SK-N-SH treated with all-trans-retinoic acid at 6 μM for 48 hours (cell line): ENCODE measurements around the gene NEK4.
A peak's percentile ranks its signal among the peaks of the same experiment; 100 is the strongest.
"Not testable (repeated sequence)": the region's sequence is repeated elsewhere in the genome, so short reads cannot be mapped to it uniquely, and the experiment has no call there.

Experiments used
- ATAC-seq: fragments of 200-7000 bp; cut with Tn5 transposase; 3 replicates; pipeline ENCODE4 v1.9.1; 2020; ENCODE audit warnings: mild to moderate bottlenecking, moderate library complexity
- ARNTL ChIP-seq: fragments of 450-650 bp; formaldehyde crosslinking; IDR thresholded peaks from 2 replicates; pipeline ENCODE4 v1.5.0; 2020; ENCODE audit warnings: low read depth, mild to moderate bottlenecking, moderate library complexity, borderline replicate concordance
- BACH2 ChIP-seq: fragments of 250-450 bp; sonication (Bioruptor Pico); IDR thresholded peaks from 2 replicates; pipeline ENCODE4 v1.9.0; 2021; ENCODE audit warnings: mild to moderate bottlenecking, borderline replicate concordance
- ESRRG ChIP-seq: fragments of 250-450 bp; sonication (Bioruptor Pico); IDR thresholded peaks from 2 replicates; pipeline ENCODE4 v1.6.1; 2021; ENCODE audit warnings: mild to moderate bottlenecking
- GLIS3 ChIP-seq: fragments of 250-450 bp; sonication (Bioruptor Pico); IDR thresholded peaks from 2 replicates; pipeline ENCODE4 v1.5.0; 2020; ENCODE audit warnings: mild to moderate bottlenecking, moderate library complexity
- ISL1 ChIP-seq: fragments of 250-450 bp; sonication (Bioruptor Pico); IDR thresholded peaks from 2 replicates; pipeline ENCODE4 v2.1.2; 2022; ENCODE audit warnings: mild to moderate bottlenecking, moderate library complexity
- OSR1 ChIP-seq: fragments of 250-450 bp; sonication (Bioruptor Pico); IDR thresholded peaks from 2 replicates; pipeline ENCODE4 v1.8.0; 2022; ENCODE audit warnings: moderate library complexity, mild to moderate bottlenecking, inconsistent platforms
- PPARA ChIP-seq: fragments of 250-450 bp; sonication (Bioruptor Pico); IDR thresholded peaks from 2 replicates; pipeline ENCODE4 v1.5.0; 2020; ENCODE audit warnings: mild to moderate bottlenecking, borderline replicate concordance
- RARB ChIP-seq: fragments of 250-450 bp; sonication (Bioruptor Pico); IDR thresholded peaks from 2 replicates; pipeline ENCODE4 v1.8.0; 2021; ENCODE audit warnings: mild to moderate bottlenecking, moderate library complexity
- TCF4 ChIP-seq: fragments of 250-450 bp; sonication (Bioruptor Pico); IDR thresholded peaks from 2 replicates; pipeline ENCODE4 v1.8.0; 2021; ENCODE audit warnings: mild to moderate bottlenecking, moderate library complexity, borderline replicate concordance
- TOX ChIP-seq: fragments of 250-450 bp; sonication (Bioruptor Pico); IDR thresholded peaks from 2 replicates; pipeline ENCODE4 v1.8.0; 2021; ENCODE audit warnings: mild to moderate bottlenecking, moderate library complexity, borderline replicate concordance
- ZC3H10 ChIP-seq: fragments of 250-450 bp; sonication (Bioruptor Pico); IDR thresholded peaks from 2 replicates; pipeline ENCODE4 v1.5.1; 2021; ENCODE audit warnings: mild to moderate bottlenecking, moderate library complexity
- ZFP3 ChIP-seq: fragments of 250-450 bp; sonication (Bioruptor Pico); IDR thresholded peaks from 2 replicates; pipeline ENCODE4 v1.5.0; 2020; ENCODE audit warnings: mild to moderate bottlenecking, moderate library complexity
- ZFP30 ChIP-seq: fragments of 450-650 bp; formaldehyde crosslinking; IDR thresholded peaks from 2 replicates; pipeline ENCODE4 v1.5.0; 2022; ENCODE audit warnings: mild to moderate bottlenecking, moderate library complexity
- ZNF70 ChIP-seq: fragments of 450-650 bp; formaldehyde crosslinking; IDR thresholded peaks from 2 replicates; pipeline ENCODE4 v1.5.0; 2020; ENCODE audit warnings: mild to moderate bottlenecking, moderate library complexity
- ZNF8 ChIP-seq: fragments of 450-650 bp; formaldehyde crosslinking; IDR thresholded peaks from 2 replicates; pipeline ENCODE4 v1.5.0; 2020; ENCODE audit warnings: mild to moderate bottlenecking, moderate library complexity
- TF ChIP-seq, protein P1 (sequence below): fragments of 250-450 bp; sonication (Bioruptor Pico); IDR thresholded peaks from 2 replicates; pipeline ENCODE4 v1.5.1; 2021; ENCODE audit warnings: mild to moderate bottlenecking, moderate library complexity
- TF ChIP-seq, protein P2 (sequence below): fragments of 250-450 bp; sonication (Bioruptor Pico); IDR thresholded peaks from 2 replicates; pipeline ENCODE4 v1.5.0; 2020; ENCODE audit warnings: mild to moderate bottlenecking, moderate library complexity
- TF ChIP-seq, protein P3 (sequence below): fragments of 250-450 bp; sonication (Bioruptor Pico); IDR thresholded peaks from 2 replicates; pipeline ENCODE4 v1.8.0; 2020; ENCODE audit warnings: mild to moderate bottlenecking, moderate library complexity, borderline replicate concordance

The NEK4 gene

DNA sequence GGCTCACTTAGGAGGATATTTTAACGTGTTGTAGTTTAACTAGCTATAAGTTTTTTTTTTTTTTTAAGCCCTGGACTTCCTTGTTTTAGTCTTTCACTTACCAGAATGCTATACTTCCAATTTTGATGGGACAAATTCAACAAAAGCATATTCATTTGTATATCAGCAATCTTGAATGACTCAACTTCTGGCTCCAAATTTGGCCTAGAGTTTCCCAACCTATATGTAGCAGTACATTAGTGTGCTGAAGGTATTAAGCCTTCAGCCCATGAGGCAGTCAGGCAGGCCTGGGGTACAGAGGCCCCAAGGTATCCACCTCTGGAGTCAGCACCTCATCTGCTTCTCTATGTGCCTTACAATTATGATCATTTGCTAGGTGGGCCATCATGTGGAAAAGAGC is 90.9 kb downstream of the NEK4 start:
- TF ChIP-seq PPARA (CRISPR knock-in tag), result no peak
- TF ChIP-seq, protein P1, sequence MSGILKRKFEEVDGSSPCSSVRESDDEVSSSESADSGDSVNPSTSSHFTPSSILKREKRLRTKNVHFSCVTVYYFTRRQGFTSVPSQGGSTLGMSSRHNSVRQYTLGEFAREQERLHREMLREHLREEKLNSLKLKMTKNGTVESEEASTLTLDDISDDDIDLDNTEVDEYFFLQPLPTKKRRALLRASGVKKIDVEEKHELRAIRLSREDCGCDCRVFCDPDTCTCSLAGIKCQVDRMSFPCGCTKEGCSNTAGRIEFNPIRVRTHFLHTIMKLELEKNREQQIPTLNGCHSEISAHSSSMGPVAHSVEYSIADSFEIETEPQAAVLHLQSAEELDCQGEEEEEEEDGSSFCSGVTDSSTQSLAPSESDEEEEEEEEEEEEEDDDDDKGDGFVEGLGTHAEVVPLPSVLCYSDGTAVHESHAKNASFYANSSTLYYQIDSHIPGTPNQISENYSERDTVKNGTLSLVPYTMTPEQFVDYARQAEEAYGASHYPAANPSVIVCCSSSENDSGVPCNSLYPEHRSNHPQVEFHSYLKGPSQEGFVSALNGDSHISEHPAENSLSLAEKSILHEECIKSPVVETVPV, result no peak
- ATAC-seq, result no peak

DNA sequence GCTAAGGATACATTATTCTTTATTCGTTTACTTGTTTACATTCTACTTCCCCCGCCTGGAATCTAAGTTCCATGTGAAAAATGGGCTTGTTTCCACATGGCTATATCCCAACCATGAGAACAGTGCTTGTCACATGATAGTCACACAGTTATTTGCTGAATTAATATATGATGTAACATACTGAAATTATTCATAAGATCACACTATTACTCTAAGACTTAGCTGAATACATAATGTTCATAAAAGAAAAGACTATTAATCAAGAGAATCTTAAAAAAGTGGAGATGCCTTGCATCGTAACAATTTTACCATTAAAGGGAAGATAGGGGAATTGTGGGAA is 91.6 kb downstream of the NEK4 start:
- no peak for TF ChIP-seq TCF4
- TF ChIP-seq ZNF70 (CRISPR knock-in tag), result no peak
- TF ChIP-seq, all 23 proteins: peak for 0
- ATAC-seq, result no peak

GRCh38 chr3:52678265-52679198 is 92.2 kb downstream of the NEK4 start:
- no peak for TF ChIP-seq ZNF8 (CRISPR knock-in tag)
- no peak for ATAC-seq

DNA sequence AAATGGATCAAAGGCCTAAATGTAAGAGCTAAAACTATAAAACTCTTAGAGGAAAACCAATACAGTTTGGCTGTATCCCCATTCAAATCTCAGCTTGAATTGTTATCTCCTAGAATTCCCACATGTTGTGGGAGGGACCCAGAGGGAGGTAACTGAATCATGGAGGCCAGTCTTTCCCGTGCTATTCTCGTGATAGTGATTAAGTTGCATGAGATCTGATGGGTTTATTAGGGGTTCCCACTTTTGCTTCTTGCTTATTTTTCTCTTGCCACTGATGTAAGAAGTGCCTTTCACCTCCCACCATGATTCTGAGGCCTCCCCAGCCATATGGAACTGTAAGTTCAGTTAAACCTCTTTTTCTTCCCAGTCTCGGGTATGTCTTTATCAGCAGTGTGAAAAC is 94.5 kb downstream of the NEK4 start:
- ATAC-seq, result not testable (repeated sequence)

- no peak for TF ChIP-seq BACH2
- TF ChIP-seq TCF4, result no peak
- TF ChIP-seq ZFP3 (CRISPR knock-in tag), result no peak
- no peak for ATAC-seq
Observed at GRCh38 chr3:52671676-52672075, 99.1 kb downstream of the NEK4 start.

GRCh38 chr3:52670621-52671521 is 99.9 kb downstream of the NEK4 start:
- TF ChIP-seq, protein P2, sequence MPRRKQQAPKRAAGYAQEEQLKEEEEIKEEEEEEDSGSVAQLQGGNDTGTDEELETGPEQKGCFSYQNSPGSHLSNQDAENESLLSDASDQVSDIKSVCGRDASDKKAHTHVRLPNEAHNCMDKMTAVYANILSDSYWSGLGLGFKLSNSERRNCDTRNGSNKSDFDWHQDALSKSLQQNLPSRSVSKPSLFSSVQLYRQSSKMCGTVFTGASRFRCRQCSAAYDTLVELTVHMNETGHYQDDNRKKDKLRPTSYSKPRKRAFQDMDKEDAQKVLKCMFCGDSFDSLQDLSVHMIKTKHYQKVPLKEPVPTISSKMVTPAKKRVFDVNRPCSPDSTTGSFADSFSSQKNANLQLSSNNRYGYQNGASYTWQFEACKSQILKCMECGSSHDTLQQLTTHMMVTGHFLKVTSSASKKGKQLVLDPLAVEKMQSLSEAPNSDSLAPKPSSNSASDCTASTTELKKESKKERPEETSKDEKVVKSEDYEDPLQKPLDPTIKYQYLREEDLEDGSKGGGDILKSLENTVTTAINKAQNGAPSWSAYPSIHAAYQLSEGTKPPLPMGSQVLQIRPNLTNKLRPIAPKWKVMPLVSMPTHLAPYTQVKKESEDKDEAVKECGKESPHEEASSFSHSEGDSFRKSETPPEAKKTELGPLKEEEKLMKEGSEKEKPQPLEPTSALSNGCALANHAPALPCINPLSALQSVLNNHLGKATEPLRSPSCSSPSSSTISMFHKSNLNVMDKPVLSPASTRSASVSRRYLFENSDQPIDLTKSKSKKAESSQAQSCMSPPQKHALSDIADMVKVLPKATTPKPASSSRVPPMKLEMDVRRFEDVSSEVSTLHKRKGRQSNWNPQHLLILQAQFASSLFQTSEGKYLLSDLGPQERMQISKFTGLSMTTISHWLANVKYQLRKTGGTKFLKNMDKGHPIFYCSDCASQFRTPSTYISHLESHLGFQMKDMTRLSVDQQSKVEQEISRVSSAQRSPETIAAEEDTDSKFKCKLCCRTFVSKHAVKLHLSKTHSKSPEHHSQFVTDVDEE (CRISPR knock-in tag), result no peak
- TF ChIP-seq BACH2, result no peak
- no peak for TF ChIP-seq ZC3H10 (CRISPR knock-in tag)
- no peak for TF ChIP-seq GLIS3 (CRISPR knock-in tag)
- ATAC-seq, result peak; percentile 97

GRCh38 chr3:52663098-52663497 is 107.6 kb downstream of the NEK4 start:
- no peak for ATAC-seq
- TF ChIP-seq ZNF70 (CRISPR knock-in tag) (no peak), ISL1 (CRISPR knock-in tag) (no peak), ZFP30 (CRISPR knock-in tag) (no peak), GLIS3 (CRISPR knock-in tag) (no peak), TOX (CRISPR knock-in tag) (no peak), BACH2 (no peak), ZC3H10 (CRISPR knock-in tag) (no peak), ARNTL (CRISPR knock-in tag) (no peak), ESRRG (CRISPR knock-in tag) (no peak), OSR1 (no peak), RARB (CRISPR knock-in tag) (no peak), PPARA (CRISPR knock-in tag) (no peak)
- TF ChIP-seq, protein P3, sequence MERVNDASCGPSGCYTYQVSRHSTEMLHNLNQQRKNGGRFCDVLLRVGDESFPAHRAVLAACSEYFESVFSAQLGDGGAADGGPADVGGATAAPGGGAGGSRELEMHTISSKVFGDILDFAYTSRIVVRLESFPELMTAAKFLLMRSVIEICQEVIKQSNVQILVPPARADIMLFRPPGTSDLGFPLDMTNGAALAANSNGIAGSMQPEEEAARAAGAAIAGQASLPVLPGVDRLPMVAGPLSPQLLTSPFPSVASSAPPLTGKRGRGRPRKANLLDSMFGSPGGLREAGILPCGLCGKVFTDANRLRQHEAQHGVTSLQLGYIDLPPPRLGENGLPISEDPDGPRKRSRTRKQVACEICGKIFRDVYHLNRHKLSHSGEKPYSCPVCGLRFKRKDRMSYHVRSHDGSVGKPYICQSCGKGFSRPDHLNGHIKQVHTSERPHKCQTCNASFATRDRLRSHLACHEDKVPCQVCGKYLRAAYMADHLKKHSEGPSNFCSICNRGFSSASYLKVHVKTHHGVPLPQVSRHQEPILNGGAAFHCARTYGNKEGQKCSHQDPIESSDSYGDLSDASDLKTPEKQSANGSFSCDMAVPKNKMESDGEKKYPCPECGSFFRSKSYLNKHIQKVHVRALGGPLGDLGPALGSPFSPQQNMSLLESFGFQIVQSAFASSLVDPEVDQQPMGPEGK, result no peak
